Type B pancreatic cell (in vitro differentiated cells): Measurements from ENCODE around the gene ECPAS. TPM values are rescaled to one million over a fixed set of nuclear protein-coding genes. Genes with fewer than 3 reads are reported as not detected.
A peak's percentile ranks its signal among the peaks of the same experiment; 100 is the strongest.
"Not testable (repeated sequence)": the region's sequence is repeated elsewhere in the genome, so short reads cannot be mapped to it uniquely, and the experiment has no call there.

Source experiments
- DNase-seq: peaks from one replicate; pipeline ENCODE4 v3.0.0; 2021; ENCODE audit warnings: mixed read lengths; ENCODE audit not compliant: unreplicated experiment; ENCODE audit errors: extremely low spot score
- H3K27ac Mint-ChIP-seq: 2 replicates; pipeline ENCODE4 v1.8.0; 2021; ENCODE audit warnings: mild to moderate bottlenecking, mixed read lengths
- H3K27me3 Mint-ChIP-seq: 2 replicates; pipeline ENCODE4 v1.8.0; 2021; ENCODE audit warnings: mixed read lengths
- H3K36me3 Mint-ChIP-seq: 2 replicates; pipeline ENCODE4 v1.8.0; 2021; ENCODE audit warnings: mixed read lengths
- H3K4me1 Mint-ChIP-seq: one replicate; pipeline ENCODE4 v1.8.0; 2021; ENCODE audit warnings: mixed read lengths; ENCODE audit not compliant: unreplicated experiment
- H3K4me3 Mint-ChIP-seq: 2 replicates; pipeline ENCODE4 v1.8.0; 2021; ENCODE audit warnings: mild to moderate bottlenecking, mixed read lengths
- H3K9me3 Mint-ChIP-seq: 2 replicates; pipeline ENCODE4 v1.8.0; 2021; ENCODE audit warnings: mixed read lengths
- total RNA-seq: library from RNA; stranded (reverse); gene quantifications from 2 replicates; pipeline ENCODE4 v1.2.1, GENCODE V29; 2021; ENCODE audit warnings: low replicate concordance
- TF ChIP-seq, protein P1 (sequence below): fragments of 200-600 bp; sonication (generic); conservative IDR thresholded peaks from 2 replicates; pipeline ENCODE4 v1.5.0; 2021; ENCODE audit warnings: antibody characterized with exemption, mild to moderate bottlenecking

Gene ECPAS
- total RNA-seq, 1 donor from 2014 or later, result 82.9 TPM

DNA sequence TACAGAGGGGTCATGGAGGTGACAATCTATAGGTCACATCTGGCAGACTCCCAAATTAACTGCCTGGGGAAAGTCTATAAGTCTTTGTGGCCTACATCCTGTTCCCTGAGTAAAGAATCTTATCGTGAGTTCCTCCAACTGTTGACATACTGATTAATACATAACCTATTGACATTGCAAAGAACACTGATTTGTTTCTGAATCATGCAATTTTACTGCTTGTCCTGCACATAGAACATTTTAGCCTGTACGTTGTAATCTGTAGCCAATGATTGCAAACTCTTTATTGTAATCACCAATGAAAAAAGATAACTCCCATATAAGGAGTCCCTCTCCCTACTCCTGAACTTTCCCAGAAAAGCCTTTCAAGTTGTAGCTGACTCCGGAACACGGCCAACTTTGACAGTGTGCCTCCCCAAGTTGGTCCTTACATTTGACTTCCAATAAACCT, 135.3 kb downstream of the ECPAS start:
- H3K9me3 Mint-ChIP-seq, result no peaks in the 10 kb centered on the region
- DNase-seq, result no peak
- H3K4me3 Mint-ChIP-seq, result no peak overlapping the region
- H3K4me1 Mint-ChIP-seq, result no peaks in the 10 kb centered on the region
- TF ChIP-seq, protein P1, sequence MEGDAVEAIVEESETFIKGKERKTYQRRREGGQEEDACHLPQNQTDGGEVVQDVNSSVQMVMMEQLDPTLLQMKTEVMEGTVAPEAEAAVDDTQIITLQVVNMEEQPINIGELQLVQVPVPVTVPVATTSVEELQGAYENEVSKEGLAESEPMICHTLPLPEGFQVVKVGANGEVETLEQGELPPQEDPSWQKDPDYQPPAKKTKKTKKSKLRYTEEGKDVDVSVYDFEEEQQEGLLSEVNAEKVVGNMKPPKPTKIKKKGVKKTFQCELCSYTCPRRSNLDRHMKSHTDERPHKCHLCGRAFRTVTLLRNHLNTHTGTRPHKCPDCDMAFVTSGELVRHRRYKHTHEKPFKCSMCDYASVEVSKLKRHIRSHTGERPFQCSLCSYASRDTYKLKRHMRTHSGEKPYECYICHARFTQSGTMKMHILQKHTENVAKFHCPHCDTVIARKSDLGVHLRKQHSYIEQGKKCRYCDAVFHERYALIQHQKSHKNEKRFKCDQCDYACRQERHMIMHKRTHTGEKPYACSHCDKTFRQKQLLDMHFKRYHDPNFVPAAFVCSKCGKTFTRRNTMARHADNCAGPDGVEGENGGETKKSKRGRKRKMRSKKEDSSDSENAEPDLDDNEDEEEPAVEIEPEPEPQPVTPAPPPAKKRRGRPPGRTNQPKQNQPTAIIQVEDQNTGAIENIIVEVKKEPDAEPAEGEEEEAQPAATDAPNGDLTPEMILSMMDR, result no peak
- H3K36me3 Mint-ChIP-seq, result no peaks in the 10 kb centered on the region
- H3K27me3 Mint-ChIP-seq, result no peaks in the 10 kb centered on the region
- H3K27ac Mint-ChIP-seq, result peak overlapping the region; percentile 43

DNA sequence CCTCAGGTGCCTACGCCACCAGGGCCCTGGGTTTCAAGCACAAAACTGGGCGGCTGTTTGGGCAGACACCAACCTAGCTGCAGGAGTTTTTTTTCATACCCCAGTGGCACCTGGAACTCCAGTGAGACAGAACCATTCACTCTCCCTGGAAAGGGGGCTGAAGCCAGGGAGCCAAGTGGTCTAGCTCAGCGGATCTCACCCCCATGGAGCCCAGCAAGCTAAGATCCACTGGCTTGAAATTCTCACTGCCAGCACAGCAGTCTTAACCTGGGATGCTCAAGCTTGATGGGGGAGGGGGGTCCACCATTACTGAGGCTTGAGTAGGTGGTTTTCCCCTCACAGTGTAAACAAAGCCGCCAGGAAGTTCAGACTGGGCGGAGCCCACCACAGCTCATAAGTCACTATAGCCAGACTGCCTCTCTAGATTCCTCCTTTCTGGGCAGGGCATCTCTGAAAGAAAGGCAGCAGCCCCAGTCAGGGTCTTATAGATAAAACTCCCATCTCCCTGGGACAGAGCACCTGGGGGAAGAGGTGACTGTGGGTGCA, 149.8 kb downstream of the ECPAS start:
- not testable (repeated sequence) for H3K36me3 Mint-ChIP-seq, DNase-seq

DNA sequence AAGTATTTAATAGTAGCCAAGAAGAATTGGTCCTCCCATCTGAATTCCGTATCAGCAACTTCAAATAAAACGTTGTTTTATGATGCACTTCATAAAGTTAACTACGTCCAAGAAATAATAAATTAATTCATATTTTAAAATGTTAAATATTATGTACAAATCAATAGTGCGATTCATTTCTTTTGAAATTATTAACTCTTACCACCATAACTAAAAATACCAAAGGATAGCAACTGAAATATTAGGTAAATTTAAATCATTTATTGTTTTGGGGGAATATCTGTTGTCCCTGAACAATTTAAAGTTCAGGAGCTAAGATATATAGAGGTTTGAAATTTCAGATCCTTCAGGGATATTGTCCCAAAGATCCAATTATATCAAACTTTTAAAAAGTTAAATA, 154.1 kb downstream of the ECPAS start, which contains the start of gene OR2K2:
Gene OR2K2 (minus strand): TSS at position 101 of the 400 bp plus-strand sequence. CDS start 1,791 bp downstream, outside the sequence.
- H3K27me3 Mint-ChIP-seq, result peaks cover 3% of the 10 kb centered on the region
- TF ChIP-seq, protein P1, result no peak
- DNase-seq, result no peak
- no peaks in the 10 kb centered on the region for H3K36me3 Mint-ChIP-seq
- H3K4me3 Mint-ChIP-seq, result no peak within 1 kb of the TSS
- H3K4me1 Mint-ChIP-seq, result no peaks in the 10 kb centered on the region
- no peaks in the 10 kb centered on the region for H3K9me3 Mint-ChIP-seq
- H3K27ac Mint-ChIP-seq, result no peak within 1 kb of the TSS

More for the DNA sequence above, 149.8 kb downstream of the ECPAS start:
- H3K27ac Mint-ChIP-seq, H3K4me1 Mint-ChIP-seq, H3K27me3 Mint-ChIP-seq, H3K4me3 Mint-ChIP-seq, H3K9me3 Mint-ChIP-seq: not testable (repeated sequence)

DNA sequence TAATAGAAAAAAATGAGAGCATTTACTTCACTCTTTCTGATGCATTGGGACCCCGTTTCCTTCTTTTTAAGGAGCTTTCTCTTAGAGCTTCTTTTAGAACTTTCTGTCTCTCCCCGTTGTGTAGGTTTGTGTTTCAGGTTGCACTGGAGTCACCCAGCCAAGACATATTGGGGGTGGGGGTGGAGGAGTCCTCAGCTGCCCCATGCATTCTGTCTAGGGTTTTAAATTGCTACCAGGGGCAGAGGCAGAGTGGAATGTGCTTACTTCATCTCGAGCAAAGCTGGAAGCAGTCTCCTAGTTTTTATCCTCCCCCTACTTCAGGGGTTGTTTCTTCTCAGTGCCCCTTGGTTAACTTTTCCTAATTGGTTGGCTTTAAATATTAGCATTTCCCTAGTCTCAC, 163.6 kb downstream of the ECPAS start:
- DNase-seq, result no peak
- H3K36me3 Mint-ChIP-seq, result no peaks in the 10 kb centered on the region
- H3K9me3 Mint-ChIP-seq, result peaks cover 9% of the 10 kb centered on the region
- TF ChIP-seq, protein P1, result no peak
- H3K27me3 Mint-ChIP-seq, result no peaks in the 10 kb centered on the region
- no peak overlapping the region for H3K4me3 Mint-ChIP-seq
- no peak overlapping the region for H3K27ac Mint-ChIP-seq
- H3K4me1 Mint-ChIP-seq, result no peaks in the 10 kb centered on the region

DNA sequence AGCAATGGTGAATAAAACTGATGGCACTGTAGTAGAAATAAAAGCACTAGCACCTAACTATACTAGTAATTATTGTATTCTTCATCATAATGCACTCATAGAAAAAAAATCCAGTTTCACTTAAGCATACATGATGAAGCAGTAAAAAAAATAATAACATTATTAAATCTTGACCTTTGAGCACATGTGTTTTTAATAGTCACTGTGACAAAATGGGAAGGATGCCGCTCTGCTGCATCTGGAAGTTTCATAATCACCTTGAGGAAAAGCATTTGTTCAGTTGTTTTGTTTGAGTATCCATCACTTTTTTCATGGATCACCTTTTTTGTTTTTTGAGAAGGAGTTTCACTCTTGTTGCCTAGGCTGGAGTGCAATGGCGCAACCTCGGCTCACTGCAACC, 167.4 kb downstream of the ECPAS start:
- no peak overlapping the region for H3K27ac Mint-ChIP-seq
- no peaks in the 10 kb centered on the region for H3K36me3 Mint-ChIP-seq
- peaks cover 6% of the 10 kb centered on the region for H3K9me3 Mint-ChIP-seq
- no peaks in the 10 kb centered on the region for H3K27me3 Mint-ChIP-seq
- DNase-seq, result no peak
- H3K4me1 Mint-ChIP-seq, result no peaks in the 10 kb centered on the region
- TF ChIP-seq, protein P1, result no peak
- H3K4me3 Mint-ChIP-seq, result no peak overlapping the region

Other genes starting within 250 kb of the ECPAS start
- not detected in 2 replicates for gene OR2K2, start 154.2 kb downstream of the ECPAS start, total RNA-seq
- 4.1 and 11.7 TPM in 2 replicates for gene ZNF483, start 40.8 kb upstream of the ECPAS start, total RNA-seq
- gene PTGR1, start 115.3 kb upstream of the ECPAS start, total RNA-seq, result 67.3 and 75.4 TPM in 2 replicates
- 9.6 and 13.9 TPM in 2 replicates for gene DNAJC25, start 147.0 kb upstream of the ECPAS start, total RNA-seq
- 32.6 and 62.2 TPM in 2 replicates for gene GNG10, start 177.2 kb upstream of the ECPAS start, total RNA-seq